HepG2 (cell line): Measurements from ENCODE around the gene C3orf22. TPM values are rescaled to one million over a fixed set of nuclear protein-coding genes. Genes with fewer than 3 reads are reported as not detected.

Experiments used
- DNMT3B ChIP-seq: conservative IDR thresholded peaks from 2 replicates; pipeline ENCODE4 v1.6.1; 2016; ENCODE audit warnings: missing biosample characterization, control low read depth
- ERF ChIP-seq: IDR thresholded peaks from 2 replicates; pipeline ENCODE4 v1.6.1; 2018; ENCODE audit warnings: missing biosample characterization, missing genetic modification reagents
- GATAD2A ChIP-seq: IDR thresholded peaks from 2 replicates; pipeline ENCODE4 v1.6.1; 2016
- KAT8 ChIP-seq: IDR thresholded peaks from 2 replicates; pipeline ENCODE4 v1.6.1; 2016; ENCODE audit warnings: missing genetic modification reagents, missing compliant biosample characterization
- MED8 ChIP-seq: sonication (generic); formaldehyde crosslinking; IDR thresholded peaks from 2 replicates; pipeline ENCODE4 v1.8.1; 2023; ENCODE audit warnings: mild to moderate bottlenecking, missing genetic modification reagents; ENCODE audit not compliant: insufficient replicate concordance
- MYNN ChIP-seq: sonication (generic); formaldehyde crosslinking; IDR thresholded peaks from 2 replicates; pipeline ENCODE4 v1.4.0; 2020; ENCODE audit warnings: mild to moderate bottlenecking, low read depth, missing genetic modification reagents
- NR2C2 ChIP-seq: sonication (generic); formaldehyde crosslinking; IDR thresholded peaks from 2 replicates; pipeline ENCODE4 v1.4.0; 2020; ENCODE audit warnings: missing genetic modification reagents, mild to moderate bottlenecking, moderate library complexity, borderline replicate concordance
- PHF8 ChIP-seq: sonication (generic); formaldehyde crosslinking; IDR thresholded peaks from 2 replicates; pipeline ENCODE4 v1.5.0; 2020; ENCODE audit warnings: missing genetic modification reagents
- ZBTB7B ChIP-seq: sonication (generic); formaldehyde crosslinking; IDR thresholded peaks from 2 replicates; pipeline ENCODE4 v1.4.0; 2020; ENCODE audit warnings: missing genetic modification reagents
- ZNF737 ChIP-seq: sonication (generic); formaldehyde crosslinking; IDR thresholded peaks from 2 replicates; pipeline ENCODE4 v1.5.0; 2020; ENCODE audit warnings: missing genetic modification reagents, mild to moderate bottlenecking, borderline replicate concordance
- polyA plus RNA-seq, 8 experiments: library from polyadenylated mRNA; depleted of rRNA in 3 of 8; stranded (reverse) in 7 of 8; unstranded in 1 of 8; fragments of >200 nt; fragmentation: Illumina TruSeq in 4 of 8; extraction: Trizol in 4 of 8; gene quantifications; 2 replicates each; pipeline versions ENCODE4 v1.2.1 to v1.2.3, GENCODE V29; 2011 to 2016; ENCODE audit warnings: low read depth in 4 of 8, missing spikeins in 1 of 8, mixed read lengths in 1 of 8; ENCODE audit not compliant: insufficient read depth in 1 of 8
- total RNA-seq, 5 experiments: library from RNA; depleted of rRNA; stranded (reverse); fragments of >200 nt; fragmentation: Illumina TruSeq; extraction: Trizol; gene quantifications; 2 replicates each; pipeline ENCODE4 v1.2.3, GENCODE V29; 2016; ENCODE audit warnings: low read depth in 1 of 5
- TF ChIP-seq, protein P1 (sequence below): sonication (generic); formaldehyde crosslinking; IDR thresholded peaks from 2 replicates; pipeline ENCODE4 v1.5.1; 2020; ENCODE audit warnings: mild to moderate bottlenecking, missing genetic modification reagents, borderline replicate concordance
- TF ChIP-seq, protein P2 (sequence below): sonication (generic); formaldehyde crosslinking; IDR thresholded peaks from 2 replicates; pipeline ENCODE4 v1.8.0; 2022; ENCODE audit warnings: mild to moderate bottlenecking, missing genetic modification reagents, moderate library complexity
- TF ChIP-seq, protein P3 (sequence below), 2 experiments: fragments of 450-650 bp in 1 of 2; sonication (generic) in 1 of 2; formaldehyde crosslinking in 1 of 2; IDR thresholded peaks; 2 replicates each; pipeline versions ENCODE4 v1.6.1 to v1.8.0; 2016 to 2022; ENCODE audit warnings: antibody characterized with exemption in 1 of 2, mild to moderate bottlenecking in 1 of 2, missing genetic modification reagents in 1 of 2
- TF ChIP-seq, protein P4 (sequence below): sonication (generic); formaldehyde crosslinking; IDR thresholded peaks from 2 replicates; pipeline ENCODE4 v1.8.1; 2022; ENCODE audit warnings: mild to moderate bottlenecking, missing genetic modification reagents

C3orf22 gene
- total and polyA plus RNA-seq, 2 of the 13 experiments (the other 11 are each of a cell fraction or from before 2014, with no cell fraction given), result not detected

DNA sequence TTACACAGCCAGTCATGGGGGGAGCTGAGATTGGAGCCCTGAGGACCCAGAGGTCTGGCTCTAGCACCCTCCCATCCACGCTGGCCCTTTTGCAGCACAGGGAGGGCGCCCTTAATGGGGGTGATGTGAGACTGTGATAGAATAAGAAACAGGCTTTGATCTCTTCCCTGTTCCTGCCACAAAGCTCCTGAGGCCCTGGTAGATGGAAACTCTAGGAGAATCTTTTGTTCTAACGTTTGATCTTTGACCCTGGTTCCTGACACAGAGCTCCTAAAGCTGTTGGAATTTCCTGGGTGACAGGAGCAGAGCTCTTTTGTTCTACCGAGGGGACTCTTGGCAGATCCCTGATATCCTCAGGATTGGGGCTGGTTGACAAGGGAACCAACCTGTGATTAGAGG is 40.0 kb downstream of the C3orf22 start (continued):
- TF ChIP-seq, protein P1, sequence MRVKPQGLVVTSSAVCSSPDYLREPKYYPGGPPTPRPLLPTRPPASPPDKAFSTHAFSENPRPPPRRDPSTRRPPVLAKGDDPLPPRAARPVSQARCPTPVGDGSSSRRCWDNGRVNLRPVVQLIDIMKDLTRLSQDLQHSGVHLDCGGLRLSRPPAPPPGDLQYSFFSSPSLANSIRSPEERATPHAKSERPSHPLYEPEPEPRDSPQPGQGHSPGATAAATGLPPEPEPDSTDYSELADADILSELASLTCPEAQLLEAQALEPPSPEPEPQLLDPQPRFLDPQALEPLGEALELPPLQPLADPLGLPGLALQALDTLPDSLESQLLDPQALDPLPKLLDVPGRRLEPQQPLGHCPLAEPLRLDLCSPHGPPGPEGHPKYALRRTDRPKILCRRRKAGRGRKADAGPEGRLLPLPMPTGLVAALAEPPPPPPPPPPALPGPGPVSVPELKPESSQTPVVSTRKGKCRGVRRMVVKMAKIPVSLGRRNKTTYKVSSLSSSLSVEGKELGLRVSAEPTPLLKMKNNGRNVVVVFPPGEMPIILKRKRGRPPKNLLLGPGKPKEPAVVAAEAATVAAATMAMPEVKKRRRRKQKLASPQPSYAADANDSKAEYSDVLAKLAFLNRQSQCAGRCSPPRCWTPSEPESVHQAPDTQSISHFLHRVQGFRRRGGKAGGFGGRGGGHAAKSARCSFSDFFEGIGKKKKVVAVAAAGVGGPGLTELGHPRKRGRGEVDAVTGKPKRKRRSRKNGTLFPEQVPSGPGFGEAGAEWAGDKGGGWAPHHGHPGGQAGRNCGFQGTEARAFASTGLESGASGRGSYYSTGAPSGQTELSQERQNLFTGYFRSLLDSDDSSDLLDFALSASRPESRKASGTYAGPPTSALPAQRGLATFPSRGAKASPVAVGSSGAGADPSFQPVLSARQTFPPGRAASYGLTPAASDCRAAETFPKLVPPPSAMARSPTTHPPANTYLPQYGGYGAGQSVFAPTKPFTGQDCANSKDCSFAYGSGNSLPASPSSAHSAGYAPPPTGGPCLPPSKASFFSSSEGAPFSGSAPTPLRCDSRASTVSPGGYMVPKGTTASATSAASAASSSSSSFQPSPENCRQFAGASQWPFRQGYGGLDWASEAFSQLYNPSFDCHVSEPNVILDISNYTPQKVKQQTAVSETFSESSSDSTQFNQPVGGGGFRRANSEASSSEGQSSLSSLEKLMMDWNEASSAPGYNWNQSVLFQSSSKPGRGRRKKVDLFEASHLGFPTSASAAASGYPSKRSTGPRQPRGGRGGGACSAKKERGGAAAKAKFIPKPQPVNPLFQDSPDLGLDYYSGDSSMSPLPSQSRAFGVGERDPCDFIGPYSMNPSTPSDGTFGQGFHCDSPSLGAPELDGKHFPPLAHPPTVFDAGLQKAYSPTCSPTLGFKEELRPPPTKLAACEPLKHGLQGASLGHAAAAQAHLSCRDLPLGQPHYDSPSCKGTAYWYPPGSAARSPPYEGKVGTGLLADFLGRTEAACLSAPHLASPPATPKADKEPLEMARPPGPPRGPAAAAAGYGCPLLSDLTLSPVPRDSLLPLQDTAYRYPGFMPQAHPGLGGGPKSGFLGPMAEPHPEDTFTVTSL (CRISPR knock-in tag), result no peak
- TF ChIP-seq ERF (CRISPR knock-in tag) (no peak), ZBTB7B (CRISPR knock-in tag) (peak; percentile 38; the same call in 1 of the 2 replicates), MED8 (CRISPR knock-in tag) (no peak), KAT8 (peak; percentile 5; the same call in 1 of the 2 replicates), DNMT3B (no peak), ZNF737 (no peak), GATAD2A (CRISPR knock-in tag) (peak; percentile 65), PHF8 (CRISPR knock-in tag) (no peak), MYNN (CRISPR knock-in tag) (no peak), NR2C2 (0 out of 2 replicates have a peak, but pooled peaks have one; percentile 12)
- TF ChIP-seq, protein P2, sequence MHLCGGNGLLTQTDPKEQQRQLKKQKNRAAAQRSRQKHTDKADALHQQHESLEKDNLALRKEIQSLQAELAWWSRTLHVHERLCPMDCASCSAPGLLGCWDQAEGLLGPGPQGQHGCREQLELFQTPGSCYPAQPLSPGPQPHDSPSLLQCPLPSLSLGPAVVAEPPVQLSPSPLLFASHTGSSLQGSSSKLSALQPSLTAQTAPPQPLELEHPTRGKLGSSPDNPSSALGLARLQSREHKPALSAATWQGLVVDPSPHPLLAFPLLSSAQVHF (CRISPR knock-in tag), result no peak
- TF ChIP-seq, protein P3, sequence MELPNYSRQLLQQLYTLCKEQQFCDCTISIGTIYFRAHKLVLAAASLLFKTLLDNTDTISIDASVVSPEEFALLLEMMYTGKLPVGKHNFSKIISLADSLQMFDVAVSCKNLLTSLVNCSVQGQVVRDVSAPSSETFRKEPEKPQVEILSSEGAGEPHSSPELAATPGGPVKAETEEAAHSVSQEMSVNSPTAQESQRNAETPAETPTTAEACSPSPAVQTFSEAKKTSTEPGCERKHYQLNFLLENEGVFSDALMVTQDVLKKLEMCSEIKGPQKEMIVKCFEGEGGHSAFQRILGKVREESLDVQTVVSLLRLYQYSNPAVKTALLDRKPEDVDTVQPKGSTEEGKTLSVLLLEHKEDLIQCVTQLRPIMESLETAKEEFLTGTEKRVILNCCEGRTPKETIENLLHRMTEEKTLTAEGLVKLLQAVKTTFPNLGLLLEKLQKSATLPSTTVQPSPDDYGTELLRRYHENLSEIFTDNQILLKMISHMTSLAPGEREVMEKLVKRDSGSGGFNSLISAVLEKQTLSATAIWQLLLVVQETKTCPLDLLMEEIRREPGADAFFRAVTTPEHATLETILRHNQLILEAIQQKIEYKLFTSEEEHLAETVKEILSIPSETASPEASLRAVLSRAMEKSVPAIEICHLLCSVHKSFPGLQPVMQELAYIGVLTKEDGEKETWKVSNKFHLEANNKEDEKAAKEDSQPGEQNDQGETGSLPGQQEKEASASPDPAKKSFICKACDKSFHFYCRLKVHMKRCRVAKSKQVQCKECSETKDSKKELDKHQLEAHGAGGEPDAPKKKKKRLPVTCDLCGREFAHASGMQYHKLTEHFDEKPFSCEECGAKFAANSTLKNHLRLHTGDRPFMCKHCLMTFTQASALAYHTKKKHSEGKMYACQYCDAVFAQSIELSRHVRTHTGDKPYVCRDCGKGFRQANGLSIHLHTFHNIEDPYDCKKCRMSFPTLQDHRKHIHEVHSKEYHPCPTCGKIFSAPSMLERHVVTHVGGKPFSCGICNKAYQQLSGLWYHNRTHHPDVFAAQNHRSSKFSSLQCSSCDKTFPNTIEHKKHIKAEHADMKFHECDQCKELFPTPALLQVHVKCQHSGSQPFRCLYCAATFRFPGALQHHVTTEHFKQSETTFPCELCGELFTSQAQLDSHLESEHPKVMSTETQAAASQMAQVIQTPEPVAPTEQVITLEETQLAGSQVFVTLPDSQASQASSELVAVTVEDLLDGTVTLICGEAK (IDR thresholded peaks at IDR 0.05), result no peak
- TF ChIP-seq, protein P3 (CRISPR knock-in tag; IDR thresholded peaks at IDR 0.05), result no peak
- TF ChIP-seq, protein P4, sequence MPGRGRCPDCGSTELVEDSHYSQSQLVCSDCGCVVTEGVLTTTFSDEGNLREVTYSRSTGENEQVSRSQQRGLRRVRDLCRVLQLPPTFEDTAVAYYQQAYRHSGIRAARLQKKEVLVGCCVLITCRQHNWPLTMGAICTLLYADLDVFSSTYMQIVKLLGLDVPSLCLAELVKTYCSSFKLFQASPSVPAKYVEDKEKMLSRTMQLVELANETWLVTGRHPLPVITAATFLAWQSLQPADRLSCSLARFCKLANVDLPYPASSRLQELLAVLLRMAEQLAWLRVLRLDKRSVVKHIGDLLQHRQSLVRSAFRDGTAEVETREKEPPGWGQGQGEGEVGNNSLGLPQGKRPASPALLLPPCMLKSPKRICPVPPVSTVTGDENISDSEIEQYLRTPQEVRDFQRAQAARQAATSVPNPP (CRISPR knock-in tag), result no peak
